TTC549 (cell line): ENCODE results near the gene GP1BA.

Source experiments
- FAIRE-seq: peaks from 2 replicates; lab custom pipeline; 2012; peaks lifted over from hg19 to GRCh38; lab: Jason Lieb, UNC

The GP1BA gene

GRCh38 chr17:4938688-4939545, 6.8 kb downstream of the GP1BA start:
- no peak for FAIRE-seq

- FAIRE-seq: no peak
Measured at GRCh38 chr17:4939546-4939795, 7.4 kb downstream of the GP1BA start.

DNA sequence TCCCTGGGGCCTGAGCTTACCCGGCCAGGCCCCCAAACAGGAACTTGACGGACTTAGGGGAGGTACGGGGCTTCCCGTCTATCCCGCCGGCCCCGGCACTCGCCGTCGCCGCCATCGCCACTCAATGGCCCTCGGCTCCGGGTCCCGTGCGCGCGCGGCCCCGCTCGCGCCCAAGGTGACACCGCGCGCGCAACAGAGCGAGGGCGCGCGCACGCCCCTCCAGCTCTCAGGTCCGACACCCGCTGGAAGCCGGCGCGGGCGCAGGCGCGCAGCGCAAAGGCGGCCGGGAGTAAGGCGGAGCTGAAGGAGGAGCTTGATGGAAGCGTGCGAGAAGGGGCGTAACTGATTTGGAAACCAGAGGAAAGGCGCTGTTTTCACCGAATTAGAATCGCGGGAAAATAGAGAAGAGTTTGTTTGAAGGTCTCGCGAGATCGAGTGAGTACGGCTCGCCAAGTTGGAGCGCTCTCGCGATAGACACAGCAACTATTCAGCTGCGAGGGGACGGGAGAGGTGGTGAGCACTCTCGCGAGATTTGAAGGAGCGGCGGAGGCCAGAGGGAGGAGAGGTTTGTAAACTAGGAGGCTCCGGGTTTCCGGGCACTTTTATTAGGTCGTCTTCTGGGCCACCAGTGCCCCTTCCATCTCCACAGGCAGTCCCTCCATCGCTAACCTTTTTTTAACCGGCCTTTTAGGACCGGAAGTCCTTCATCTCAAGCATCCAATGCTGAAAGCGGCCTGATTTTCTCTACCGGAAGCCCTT, 7.9 kb downstream of the GP1BA start, which contains the start of the genes RNF167 and SLC25A11:
Gene RNF167 (plus strand): TSS at position 473 of the 759 bp plus-strand sequence. CDS start 642 bp downstream, outside the sequence.
Gene SLC25A11 (minus strand): TSS at position 251 of the 759 bp plus-strand sequence. CDS start 136 bp downstream, at position 115.
- FAIRE-seq: peak; percentile 94

DNA sequence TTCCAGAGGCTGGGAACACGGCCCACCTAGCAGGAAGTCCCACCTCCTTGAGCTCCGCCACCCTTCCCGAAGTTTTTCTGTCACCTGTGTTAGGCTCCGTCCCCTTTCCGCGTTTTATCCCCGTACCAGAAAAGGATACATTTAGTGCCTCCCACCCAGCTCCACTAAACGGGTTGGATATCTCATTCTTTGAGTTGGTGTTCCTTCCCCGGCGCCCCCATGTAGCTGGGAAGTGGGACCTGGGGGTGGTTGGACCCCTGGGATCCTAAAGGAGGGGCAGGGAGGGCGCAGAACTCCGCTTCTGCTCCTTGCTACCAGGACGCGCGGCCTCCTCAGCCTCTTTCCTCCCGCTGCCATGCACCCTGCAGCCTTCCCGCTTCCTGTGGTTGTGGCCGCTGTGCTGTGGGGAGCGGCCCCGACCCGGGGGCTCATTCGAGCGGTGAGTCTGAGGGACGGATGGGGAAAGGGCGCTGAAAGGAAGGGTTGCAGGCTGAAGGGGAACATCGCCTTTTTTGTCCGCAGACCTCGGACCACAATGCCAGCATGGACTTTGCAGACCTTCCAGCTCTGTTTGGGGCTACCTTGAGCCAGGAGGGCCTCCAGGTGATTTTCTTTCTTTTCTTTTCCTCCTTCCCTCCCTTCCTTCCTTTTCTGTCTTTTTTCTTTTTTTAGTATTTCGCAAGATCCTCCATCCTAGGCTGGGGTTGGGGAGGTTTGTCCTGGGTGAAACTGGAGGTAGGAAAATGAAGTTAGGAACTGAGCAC, 8.7 kb downstream of the GP1BA start:
- FAIRE-seq: no peak

DNA sequence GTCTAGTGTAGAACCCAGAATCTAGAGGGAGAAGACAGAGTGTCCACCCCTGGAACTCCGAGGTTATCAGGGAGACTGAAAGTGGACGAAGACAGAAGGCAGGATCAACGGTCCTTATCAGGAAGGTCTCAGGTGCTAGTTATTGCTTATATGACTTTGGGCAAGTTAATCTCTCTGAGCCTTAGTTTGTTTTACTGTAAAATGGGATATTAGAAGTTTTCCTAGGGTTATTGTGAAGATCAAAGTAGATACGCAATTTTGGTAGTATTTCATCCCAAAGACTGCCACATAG, 9.2 kb downstream of the GP1BA start:
- FAIRE-seq: no peak

GRCh38 chr17:4942760-4943508, 10.9 kb downstream of the GP1BA start:
- FAIRE-seq: no peak

GRCh38 chr17:4944163-4944553, 12.1 kb downstream of the GP1BA start:
- FAIRE-seq: no peak

GRCh38 chr17:4944554-4945175, 12.6 kb downstream of the GP1BA start:
- no peak for FAIRE-seq

- FAIRE-seq: no peak
Measured at GRCh38 chr17:4945176-4945943, 13.3 kb downstream of the GP1BA start.

DNA sequence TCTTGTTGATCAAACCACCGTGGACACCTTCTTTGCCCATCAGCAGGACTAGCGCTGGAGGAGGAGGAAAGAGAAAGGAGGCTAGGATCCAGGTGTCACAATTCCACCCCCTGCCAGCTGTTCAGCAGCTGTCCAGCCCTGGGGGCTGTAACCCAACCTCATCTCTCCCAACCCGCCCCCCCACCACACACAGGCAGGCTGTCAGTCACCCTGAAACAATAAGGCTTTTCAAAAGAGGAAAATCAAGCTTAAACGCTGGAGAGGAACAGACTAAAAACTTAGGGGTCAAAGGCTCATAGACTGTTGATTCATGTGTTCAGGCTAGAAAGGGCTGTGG, 13.8 kb downstream of the GP1BA start:
- no peak for FAIRE-seq

GRCh38 chr17:4946312-4946976, 14.4 kb downstream of the GP1BA start:
- no peak for FAIRE-seq

- FAIRE-seq: no peak
Measured at GRCh38 chr17:4947010-4947410, 14.9 kb downstream of the GP1BA start.

DNA sequence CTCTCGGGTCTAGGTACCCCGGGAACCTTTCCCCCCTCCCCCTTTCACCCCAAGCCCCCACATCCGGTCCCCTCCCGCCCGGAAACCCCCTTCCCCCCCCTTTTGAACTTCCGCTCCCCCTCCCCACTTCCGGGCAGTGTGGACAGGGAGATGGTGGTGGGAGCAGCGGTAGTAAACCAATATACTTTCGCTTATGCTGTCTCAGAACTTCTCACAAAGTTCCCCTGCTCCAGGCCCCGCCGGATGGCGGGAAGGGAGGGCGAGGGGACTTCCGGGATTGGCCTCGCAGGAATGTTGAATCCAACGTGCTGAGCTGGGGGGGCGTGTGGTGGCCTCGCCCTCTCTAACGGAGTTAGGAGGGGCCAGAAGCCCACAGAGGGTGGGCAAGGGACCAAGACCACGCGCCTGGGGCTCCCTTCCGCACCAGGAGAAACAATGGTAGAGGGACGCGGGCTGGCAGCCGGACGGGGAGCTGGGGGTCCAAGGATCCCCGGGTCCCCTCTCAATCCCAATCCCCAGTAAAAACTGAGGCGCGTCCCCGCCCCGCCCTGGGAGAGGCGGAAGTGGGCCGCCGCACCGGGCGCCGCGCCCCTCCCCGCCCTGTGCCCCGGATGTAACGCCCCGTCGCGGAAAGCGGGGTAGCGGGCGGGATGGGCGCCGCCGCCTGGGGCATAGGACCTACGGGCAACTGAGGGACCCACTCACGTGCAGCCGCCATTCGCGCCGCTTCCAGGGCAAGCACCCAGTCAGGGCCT, 15.5 kb downstream of the GP1BA start:
- FAIRE-seq: no peak

DNA sequence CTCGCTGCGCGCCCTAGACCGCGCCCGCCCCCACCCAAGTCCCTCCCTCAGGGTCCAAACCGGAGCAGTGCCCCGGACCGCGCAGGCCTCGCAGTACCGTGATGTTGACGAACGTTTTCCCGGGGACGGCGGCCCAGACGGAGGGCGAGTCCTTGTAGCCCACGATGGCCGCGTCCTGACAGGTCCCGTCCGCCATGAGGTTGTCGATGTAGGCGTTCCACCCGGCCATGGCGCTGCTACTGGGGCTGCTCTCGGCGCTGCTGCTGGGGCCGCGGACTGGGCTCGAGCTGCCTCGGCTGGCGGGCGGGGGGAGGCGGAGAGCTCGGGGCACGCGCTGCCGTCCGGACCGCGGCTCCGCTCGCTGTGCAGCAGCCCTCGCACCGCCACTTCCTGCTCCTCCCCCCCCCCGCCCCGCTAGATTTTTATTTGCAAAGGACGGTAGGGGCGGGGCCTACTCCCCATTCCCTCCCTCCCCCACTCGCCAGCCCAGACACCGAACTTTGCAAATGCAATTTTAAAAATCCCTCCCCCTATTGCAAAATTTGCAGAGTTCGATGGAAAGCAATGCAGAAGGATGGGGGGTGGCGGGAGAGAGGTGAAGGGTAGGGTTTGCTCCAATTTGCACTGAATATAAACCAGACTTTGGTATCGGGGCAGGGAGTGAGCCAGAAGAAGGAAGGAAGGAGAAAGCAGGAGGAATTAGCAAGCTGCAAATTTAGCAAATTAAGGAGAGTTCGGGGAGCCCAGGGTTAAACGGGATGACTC, 16.3 kb downstream of the GP1BA start, which contains the start of gene PFN1:
Gene PFN1 (minus strand): TSS at position 365 of the 765 bp plus-strand sequence. CDS start 136 bp downstream, at position 229.
- no peak for FAIRE-seq

DNA sequence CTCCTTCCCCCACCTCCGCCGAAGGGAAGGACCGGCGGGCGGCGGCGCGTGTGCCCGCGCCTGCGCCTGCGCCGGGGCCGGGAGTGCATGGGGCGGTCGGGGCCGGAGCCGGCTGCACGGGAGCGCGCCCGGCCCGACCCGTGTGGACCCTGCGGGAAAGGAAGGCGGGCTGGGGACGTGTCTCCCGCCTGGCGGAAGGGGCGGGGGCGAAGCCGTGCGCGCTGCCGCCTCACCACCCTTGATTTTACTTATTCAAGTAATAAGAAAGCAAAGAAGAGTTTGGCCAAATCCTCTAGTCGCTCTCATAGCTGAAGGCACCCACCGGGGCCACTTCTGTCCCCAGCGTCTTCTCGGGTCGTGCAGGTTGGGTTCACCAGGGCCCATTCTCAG, 16.8 kb downstream of the GP1BA start:
- FAIRE-seq: no peak

DNA sequence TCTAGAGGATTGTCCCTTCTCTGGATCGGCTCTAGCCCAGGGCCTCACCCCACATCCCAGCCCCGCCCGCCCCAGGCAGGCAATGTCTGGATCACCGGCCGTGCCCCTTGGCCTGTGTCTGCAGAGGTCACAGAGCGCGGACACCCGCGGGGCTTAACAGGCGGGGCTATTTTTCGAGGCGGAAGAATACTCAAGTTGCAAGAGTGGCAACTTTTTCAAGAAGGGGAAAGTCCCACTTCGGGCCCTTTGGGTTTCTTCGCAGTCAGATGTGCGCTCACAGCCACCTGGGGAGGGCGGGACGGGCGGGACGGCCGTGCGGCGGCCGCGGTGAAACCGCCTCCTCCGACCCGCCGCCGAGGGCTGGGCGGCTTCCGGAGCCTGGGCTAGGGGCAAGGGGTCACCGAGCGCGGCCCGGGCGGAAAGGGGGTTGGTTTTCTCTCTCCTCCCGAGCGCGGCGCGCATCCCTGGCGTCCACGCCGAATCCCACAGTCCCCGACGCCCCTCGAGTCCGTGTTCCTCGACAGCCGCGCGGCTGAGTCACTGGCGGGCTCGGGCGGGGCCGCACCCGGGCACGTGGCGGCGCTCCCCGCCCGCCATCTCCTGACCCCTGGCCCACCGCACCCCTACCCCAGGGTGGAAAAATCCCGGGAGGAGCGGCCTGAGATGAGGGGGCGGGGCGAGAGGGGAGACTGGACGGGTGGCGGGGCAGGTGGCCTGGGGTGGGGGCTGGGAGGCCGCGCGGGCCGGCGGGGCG, 17.4 kb downstream of the GP1BA start:
- FAIRE-seq: no peak

DNA sequence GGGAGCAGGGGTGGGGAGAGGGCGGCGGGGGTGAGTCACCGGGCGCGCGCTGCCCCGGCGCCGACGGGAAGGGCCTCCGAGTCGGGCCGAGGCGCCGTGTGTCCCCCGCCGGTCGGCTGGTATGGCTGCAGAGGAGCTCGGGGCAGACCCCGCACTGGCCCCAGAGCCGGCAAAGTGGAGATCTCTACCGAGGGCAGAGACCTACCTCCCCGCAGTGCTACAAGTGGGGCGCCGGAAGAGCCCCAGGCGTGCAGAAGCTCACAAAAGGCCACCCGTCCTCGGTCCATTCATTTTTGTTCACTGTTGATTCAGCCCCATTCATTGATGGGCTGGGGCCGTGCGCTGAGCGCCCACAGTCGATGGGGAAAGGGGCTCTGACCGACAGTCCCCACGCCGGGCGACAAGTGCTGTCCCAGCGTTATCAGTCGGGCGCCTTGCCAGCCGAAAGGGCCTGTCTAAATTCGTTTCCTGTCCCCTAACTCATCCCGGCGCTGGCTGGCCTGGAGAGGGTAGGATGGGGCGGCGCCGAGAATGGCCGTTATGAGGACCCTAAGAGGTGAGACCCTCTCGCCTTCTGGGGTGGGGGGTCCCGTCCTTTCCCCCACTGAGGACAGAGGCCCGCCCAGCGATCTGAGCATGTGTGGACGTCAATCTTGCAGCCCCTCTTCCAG, 18.1 kb downstream of the GP1BA start:
- FAIRE-seq: no peak

DNA sequence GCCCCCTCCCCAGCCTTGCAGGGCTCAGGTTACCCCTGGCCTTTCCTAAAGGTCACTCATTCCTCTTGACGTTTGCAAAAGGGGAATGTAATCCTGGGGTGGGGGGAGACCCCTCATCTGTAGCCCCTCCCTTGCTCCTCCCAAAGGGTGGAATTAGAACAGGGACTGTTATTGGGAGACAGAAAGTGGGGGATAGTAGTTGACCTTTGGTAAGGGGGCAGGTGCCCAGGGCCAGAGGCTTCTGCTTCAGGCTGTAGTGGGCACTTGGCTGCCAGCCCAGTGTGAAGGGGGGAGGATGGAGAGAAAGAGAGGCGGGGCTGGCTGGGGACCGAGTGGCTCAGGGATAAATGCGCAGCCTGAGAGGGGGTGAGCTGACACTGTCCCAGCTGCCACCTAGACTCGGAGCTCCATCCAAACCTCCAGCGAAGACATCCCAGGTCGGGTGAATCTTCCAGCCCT, 18.7 kb downstream of the GP1BA start, which contains the start of gene ENO3:
Gene ENO3 (plus strand): TSS at position 374 of the 459 bp plus-strand sequence. CDS start 711 bp downstream, outside the sequence.
- FAIRE-seq: no peak
